CD4-positive, alpha-beta T cell treated with Interleukin-6 for 4 hours (primary cell): ENCODE measurements around the gene ALX4.

Source experiments
- DNase-seq: peaks from one replicate; pipeline ENCODE4 v3.0.0-alpha.2; 2020; ENCODE audit warnings: mixed read lengths

The ALX4 gene

GRCh38 chr11:44309478-44310205, at the start of gene ALX4:
Gene ALX4, minus strand, starts transcription at chr11:44310139. Its CDS starts 77 bp downstream, at chr11:44310062.
- no peak for DNase-seq

- no peak for DNase-seq
Observed at GRCh38 chr11:44359162-44359561, 49.2 kb upstream of the ALX4 start.

GRCh38 chr11:44358713-44359112, 48.8 kb upstream of the ALX4 start:
- no peak for DNase-seq

GRCh38 chr11:44357711-44358110, 47.8 kb upstream of the ALX4 start:
- no peak for DNase-seq

- DNase-seq: no peak
Observed at GRCh38 chr11:44356351-44356750, 46.4 kb upstream of the ALX4 start.

GRCh38 chr11:44351898-44352498, 42.1 kb upstream of the ALX4 start:
- DNase-seq: no peak

- DNase-seq: no peak
Observed at GRCh38 chr11:44351006-44351660, 41.2 kb upstream of the ALX4 start.

GRCh38 chr11:44349328-44349727, 39.4 kb upstream of the ALX4 start:
- no peak for DNase-seq

GRCh38 chr11:44348721-44349120, 38.8 kb upstream of the ALX4 start:
- no peak for DNase-seq

GRCh38 chr11:44348114-44348513, 38.2 kb upstream of the ALX4 start:
- no peak for DNase-seq

GRCh38 chr11:44347538-44347937, 37.6 kb upstream of the ALX4 start:
- no peak for DNase-seq

- no peak for DNase-seq
Observed at GRCh38 chr11:44346983-44347382, 37.0 kb upstream of the ALX4 start.

GRCh38 chr11:44345781-44346180, 35.8 kb upstream of the ALX4 start:
- DNase-seq: no peak

GRCh38 chr11:44344921-44345320, 35.0 kb upstream of the ALX4 start:
- DNase-seq: no peak

GRCh38 chr11:44344423-44344820, 34.5 kb upstream of the ALX4 start:
- DNase-seq: no peak

- no peak for DNase-seq
Observed at GRCh38 chr11:44343778-44344422, 34.0 kb upstream of the ALX4 start.

- DNase-seq: no peak
Observed at GRCh38 chr11:44342616-44343015, 32.7 kb upstream of the ALX4 start.

GRCh38 chr11:44340656-44341055, 30.7 kb upstream of the ALX4 start:
- no peak for DNase-seq

- DNase-seq: no peak
Observed at GRCh38 chr11:44339530-44339883, 29.6 kb upstream of the ALX4 start.

- no peak for DNase-seq
Observed at GRCh38 chr11:44338698-44339529, 29.0 kb upstream of the ALX4 start.

- no peak for DNase-seq
Observed at GRCh38 chr11:44338026-44338425, 28.1 kb upstream of the ALX4 start.

GRCh38 chr11:44335919-44336318, 26.0 kb upstream of the ALX4 start:
- DNase-seq: no peak
